SH-SY5Y (cell line): ENCODE results near the gene CCDC106.

Experiments
- GATA2 ChIP-seq: IDR thresholded peaks from 2 replicates; pipeline ENCODE4 v1.6.1; 2011; ENCODE audit warnings: mild to moderate bottlenecking, low read depth, low read length
- GATA3 ChIP-seq: IDR thresholded peaks from 2 replicates; pipeline ENCODE4 v1.6.1; 2011; ENCODE audit warnings: low read depth, mild to moderate bottlenecking, low read length, moderate library complexity

DNA sequence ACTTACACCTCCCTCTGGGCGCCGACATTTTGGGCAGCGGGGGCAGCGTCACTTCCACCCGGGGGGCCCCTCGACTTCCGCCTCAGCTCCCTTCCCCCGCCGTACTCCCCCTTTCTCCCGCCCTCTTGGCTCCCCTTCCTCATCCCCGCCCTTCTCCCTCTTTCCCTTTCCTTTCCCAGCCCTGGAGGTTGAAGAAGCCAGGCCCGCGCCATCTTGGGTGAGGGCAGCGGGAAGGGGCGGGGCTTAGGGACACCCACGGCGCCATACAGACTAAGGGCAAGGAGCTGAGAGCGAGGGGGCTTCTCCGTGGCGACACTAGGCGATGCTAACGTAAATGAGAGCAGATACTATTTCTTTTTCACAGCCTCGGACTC, 48.6 kb upstream of the CCDC106 start, which contains the start of gene FIZ1:
- TF ChIP-seq GATA2, result no peak
- no peak for TF ChIP-seq GATA3
